GM12878 (cell line): ENCODE measurements around the gene EIF5. TPM values are rescaled to one million over a fixed set of nuclear protein-coding genes. Genes with fewer than 3 reads are reported as not detected.

Source experiments
- ATAC-seq: fragments of 200-7000 bp; cut with Tn5 transposase; 3 replicates; pipeline ENCODE4 v1.9.1; 2020; ENCODE audit warnings: mild to moderate bottlenecking, moderate library complexity
- BruUV-seq: library from RNA; stranded (reverse); fragments of 400-500 nt; replicated peaks from 2 replicates; lab custom pipeline; 2021; lab: Mats Ljungman, UMichigan
- CTCF ChIA-PET: fragments of 300-600 bp; sonication (Branson Sonifier 250); formaldehyde crosslinking; extraction: SDS; loops from one replicate; lab custom pipeline; 2021; ENCODE audit warnings: inconsistent platforms; lab: Yijun Ruan, JAX
- POLR2A ChIA-PET: fragments of 350-600 bp; formaldehyde crosslinking; extraction: SDS; loops from one replicate; lab custom pipeline; 2021; ENCODE audit warnings: inconsistent platforms; lab: Charles Lee
- RAD21 ChIA-PET: fragments of 300-600 bp; sonication (Branson Sonifier 250); formaldehyde crosslinking; loops from one replicate; lab custom pipeline; 2023; ENCODE audit warnings: antibody characterized with exemption; ENCODE audit not compliant: unreplicated experiment; lab: Charles Lee
- SMC1A ChIA-PET: fragments of 300-600 bp; sonication (Branson Sonifier 250); formaldehyde crosslinking; loops from one replicate; lab custom pipeline; 2023; ENCODE audit not compliant: unreplicated experiment, uncharacterized antibody; lab: Charles Lee
- DNase-seq: peaks from one replicate; pipeline ENCODE4 v3.0.0-alpha.2; 2011; ENCODE audit warnings: low read depth, low spot score
- FAIRE-seq: peaks from 3 replicates; lab custom pipeline; 2011; peaks lifted over from hg19 to GRCh38; lab: Jason Lieb, UNC
- H2AFZ ChIP-seq: 2 replicates; pipeline ENCODE4 v1.6.0; 2011; ENCODE audit warnings: low read depth, low read length, control low read depth; ENCODE audit not compliant: control insufficient read depth
- H3K27ac ChIP-seq: 2 replicates; pipeline ENCODE4 v1.5.1; 2011; ENCODE audit warnings: control low read depth; ENCODE audit not compliant: control insufficient read depth, insufficient read depth
- H3K27me3 ChIP-seq, 2 experiments: replicated peaks in 1 of 2; 2 replicates each; pipeline versions ENCODE4 v1.6.0 to v1.6.1; 2011; ENCODE audit warnings: low read length in 1 of 2; ENCODE audit not compliant: control insufficient read depth in 2 of 2, insufficient read depth in 2 of 2
- H3K36me3 ChIP-seq, 2 experiments: 2 replicates each; pipeline ENCODE4 v1.5.1; 2011; ENCODE audit warnings: low read length in 1 of 2; ENCODE audit not compliant: control insufficient read depth in 2 of 2, insufficient read depth in 2 of 2
- H3K4me1 ChIP-seq: 2 replicates; pipeline ENCODE4 v1.6.1; 2011; ENCODE audit warnings: mild to moderate bottlenecking, low read length, moderate library complexity, mixed read lengths; ENCODE audit not compliant: control insufficient read depth, insufficient read depth
- H3K4me2 ChIP-seq: 2 replicates; pipeline ENCODE4 v1.6.0; 2011; ENCODE audit warnings: control low read depth; ENCODE audit not compliant: control insufficient read depth, insufficient read depth
- H3K4me3 ChIP-seq: fragments of 200-600 bp; sonication (generic); 2 replicates; pipeline ENCODE4 v1.5.1; 2016
- H3K79me2 ChIP-seq: 2 replicates; pipeline ENCODE4 v1.6.0; 2011; ENCODE audit warnings: low read length; ENCODE audit not compliant: control insufficient read depth, insufficient read depth
- H3K9ac ChIP-seq: 2 replicates; pipeline ENCODE4 v1.8.0; 2011; ENCODE audit warnings: low read length, control low read depth, mixed read lengths; ENCODE audit not compliant: control insufficient read depth, insufficient read depth
- H3K9me3 ChIP-seq: replicated peaks from 3 replicates; pipeline ENCODE4 v1.5.1; 2011; ENCODE audit warnings: mild to moderate bottlenecking, low read length; ENCODE audit not compliant: control insufficient read depth, insufficient read depth
- H4K20me1 ChIP-seq: 2 replicates; pipeline ENCODE4 v1.6.0; 2011; ENCODE audit not compliant: control insufficient read depth, insufficient read depth
- CBFB ChIP-seq: IDR thresholded peaks from 2 replicates; pipeline ENCODE4 v1.6.1; 2016; ENCODE audit warnings: antibody characterized with exemption, low read depth
- EGR1 ChIP-seq, 2 experiments: IDR thresholded peaks; 1 replicate in 1 of 2; 2 replicates in 1 of 2; pipeline ENCODE4 v1.6.1; 2011 to 2012; ENCODE audit warnings: low read depth in 2 of 2, low read length in 2 of 2, borderline replicate concordance in 1 of 2, mild to moderate bottlenecking in 1 of 2, moderate library complexity in 1 of 2
- POU2F2 ChIP-seq: IDR thresholded peaks from 3 replicates; pipeline ENCODE4 v1.6.1; 2011; ENCODE audit warnings: low read depth, mild to moderate bottlenecking, low read length, borderline replicate concordance
- SMAD1 ChIP-seq: fragments of 450-650 bp; IDR thresholded peaks from 2 replicates; pipeline ENCODE4 v1.6.1; 2018; ENCODE audit warnings: mild to moderate bottlenecking, low read depth; ENCODE audit not compliant: partially characterized antibody
- TCF3 ChIP-seq: IDR thresholded peaks from 2 replicates; pipeline ENCODE4 v1.6.1; 2012; ENCODE audit warnings: low read depth, mild to moderate bottlenecking, low read length, borderline replicate concordance; ENCODE audit not compliant: insufficient read depth
- ZNF274 ChIP-seq: IDR thresholded peaks from one replicate; pipeline ENCODE4 v1.8.0; 2011; ENCODE audit not compliant: insufficient read length, insufficient read depth
- WGBS: methylation state at CpG from one replicate; pipeline ENCODE4 v1.1.6; 2016; ENCODE audit warnings: low lambda C conversion rate; ENCODE audit not compliant: insufficient replicate concordance, insufficient coverage; ENCODE audit errors: missing lambda C conversion rate; 5-methylcytosine and 5-hydroxymethylcytosine counted together
- in situ Hi-C: fragments of 300-500 bp; cut with MboI; formaldehyde crosslinking; loops from 9 replicates; pipeline ENCODE4 v1.14.3; 2018; ENCODE audit warnings: mixed read lengths
- intact Hi-C: fragments of 100-400 bp; cut with micrococcal nuclease; formaldehyde crosslinking; loops from one replicate; pipeline ENCODE4 v1.14.2; 2022; ENCODE audit not compliant: unreplicated experiment
- polyA plus RNA-seq, 11 experiments: library from polyadenylated mRNA; depleted of rRNA in 4 of 11; unstranded in 6 of 11; stranded (reverse) in 5 of 11; fragments of >200 nt; fragmentation: Nextera tagmentation in 4 of 11; fragmentation: Illumina TruSeq in 1 of 11; extraction: Ambion mirVana in 4 of 11; extraction: Trizol in 1 of 11; gene quantifications; 1 replicate in 1 of 11; 2 replicates in 10 of 11; pipeline versions ENCODE4 v1.2.1 to v1.2.3, GENCODE V29; 2011 to 2016; ENCODE audit warnings: inconsistent platforms in 2 of 11, missing spikeins in 2 of 11, low read depth in 1 of 11
- total RNA-seq, 4 experiments: library from RNA; depleted of rRNA in 3 of 4; stranded (reverse); fragments of >200 nt in 3 of 4; fragmentation: Illumina TruSeq in 1 of 4; extraction: Trizol in 1 of 4; gene quantifications; 2 replicates each; pipeline versions ENCODE4 v1.2.1 to v1.2.3, GENCODE V29; 2013 to 2021
- TF ChIP-seq, protein P1 (sequence below): fragments of 150-350 bp; IDR thresholded peaks from 2 replicates; pipeline ENCODE4 v1.6.1; 2016; ENCODE audit warnings: low read depth, low read length
- TF ChIP-seq, protein P2 (sequence below): fragments of 450-650 bp; IDR thresholded peaks from 2 replicates; pipeline ENCODE4 v1.6.1; 2017; ENCODE audit warnings: borderline replicate concordance
- TF ChIP-seq, protein P3 (sequence below): IDR thresholded peaks from 2 replicates; pipeline ENCODE4 v1.6.1; 2012; ENCODE audit warnings: improper control_type of control experiment, low read depth, low read length; ENCODE audit not compliant: insufficient replicate concordance

EIF5 gene
- total and polyA plus RNA-seq, 10 of the 15 experiments (the other 5 are each of a cell fraction or from before 2014, with no cell fraction given) = 51.2 to 360 (median 115) TPM

DNA sequence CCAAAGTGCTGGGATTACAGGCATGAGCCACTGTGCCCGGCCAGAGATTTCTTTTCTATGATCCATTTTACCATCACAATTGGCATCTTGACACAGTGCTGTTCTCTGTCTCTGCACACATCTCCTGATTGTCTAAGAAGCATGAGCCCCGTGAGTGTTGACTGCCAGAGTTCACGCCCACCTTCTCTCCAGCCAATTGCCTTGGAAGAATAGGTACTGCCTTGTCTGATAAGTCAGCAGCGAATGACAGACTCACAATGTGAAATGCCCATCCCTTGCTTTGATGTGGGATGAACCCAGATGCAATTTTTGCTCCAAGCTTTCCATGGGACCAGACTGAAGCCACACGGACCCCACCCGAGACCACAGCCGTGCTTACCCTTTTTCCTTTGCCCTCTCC is 19.3 kb downstream of the EIF5 start (continued):
- TF ChIP-seq, protein P1, sequence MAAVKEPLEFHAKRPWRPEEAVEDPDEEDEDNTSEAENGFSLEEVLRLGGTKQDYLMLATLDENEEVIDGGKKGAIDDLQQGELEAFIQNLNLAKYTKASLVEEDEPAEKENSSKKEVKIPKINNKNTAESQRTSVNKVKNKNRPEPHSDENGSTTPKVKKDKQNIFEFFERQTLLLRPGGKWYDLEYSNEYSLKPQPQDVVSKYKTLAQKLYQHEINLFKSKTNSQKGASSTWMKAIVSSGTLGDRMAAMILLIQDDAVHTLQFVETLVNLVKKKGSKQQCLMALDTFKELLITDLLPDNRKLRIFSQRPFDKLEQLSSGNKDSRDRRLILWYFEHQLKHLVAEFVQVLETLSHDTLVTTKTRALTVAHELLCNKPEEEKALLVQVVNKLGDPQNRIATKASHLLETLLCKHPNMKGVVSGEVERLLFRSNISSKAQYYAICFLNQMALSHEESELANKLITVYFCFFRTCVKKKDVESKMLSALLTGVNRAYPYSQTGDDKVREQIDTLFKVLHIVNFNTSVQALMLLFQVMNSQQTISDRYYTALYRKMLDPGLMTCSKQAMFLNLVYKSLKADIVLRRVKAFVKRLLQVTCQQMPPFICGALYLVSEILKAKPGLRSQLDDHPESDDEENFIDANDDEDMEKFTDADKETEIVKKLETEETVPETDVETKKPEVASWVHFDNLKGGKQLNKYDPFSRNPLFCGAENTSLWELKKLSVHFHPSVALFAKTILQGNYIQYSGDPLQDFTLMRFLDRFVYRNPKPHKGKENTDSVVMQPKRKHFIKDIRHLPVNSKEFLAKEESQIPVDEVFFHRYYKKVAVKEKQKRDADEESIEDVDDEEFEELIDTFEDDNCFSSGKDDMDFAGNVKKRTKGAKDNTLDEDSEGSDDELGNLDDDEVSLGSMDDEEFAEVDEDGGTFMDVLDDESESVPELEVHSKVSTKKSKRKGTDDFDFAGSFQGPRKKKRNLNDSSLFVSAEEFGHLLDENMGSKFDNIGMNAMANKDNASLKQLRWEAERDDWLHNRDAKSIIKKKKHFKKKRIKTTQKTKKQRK = no peak
- TF ChIP-seq CBFB (no peak), POU2F2 (no peak)
- TF ChIP-seq, protein P2, sequence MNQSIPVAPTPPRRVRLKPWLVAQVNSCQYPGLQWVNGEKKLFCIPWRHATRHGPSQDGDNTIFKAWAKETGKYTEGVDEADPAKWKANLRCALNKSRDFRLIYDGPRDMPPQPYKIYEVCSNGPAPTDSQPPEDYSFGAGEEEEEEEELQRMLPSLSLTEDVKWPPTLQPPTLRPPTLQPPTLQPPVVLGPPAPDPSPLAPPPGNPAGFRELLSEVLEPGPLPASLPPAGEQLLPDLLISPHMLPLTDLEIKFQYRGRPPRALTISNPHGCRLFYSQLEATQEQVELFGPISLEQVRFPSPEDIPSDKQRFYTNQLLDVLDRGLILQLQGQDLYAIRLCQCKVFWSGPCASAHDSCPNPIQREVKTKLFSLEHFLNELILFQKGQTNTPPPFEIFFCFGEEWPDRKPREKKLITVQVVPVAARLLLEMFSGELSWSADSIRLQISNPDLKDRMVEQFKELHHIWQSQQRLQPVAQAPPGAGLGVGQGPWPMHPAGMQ = no peak

DNA sequence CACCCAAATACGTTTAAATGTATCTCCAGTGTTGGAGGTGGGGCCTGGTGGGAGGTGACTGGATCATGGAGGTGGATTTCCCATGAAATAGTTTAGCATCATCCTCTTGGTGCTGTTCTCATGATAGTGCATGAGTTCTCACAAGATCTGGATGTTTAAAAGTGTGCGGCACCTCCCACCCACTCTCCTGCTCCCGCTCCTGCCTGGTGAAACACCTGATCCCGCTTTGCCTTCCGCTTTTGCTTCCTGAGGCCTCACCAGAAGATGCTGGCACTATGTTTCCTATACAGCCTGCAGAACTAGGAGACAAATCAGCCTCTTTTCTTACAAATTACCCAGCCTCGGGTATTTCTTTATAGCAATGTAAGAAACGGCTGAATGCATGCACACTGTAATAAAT is 20.1 kb downstream of the EIF5 start:
- Histone ChIP-seq H3K9ac (no peak overlapping the region), H3K4me2 (no peak overlapping the region), H3K79me2 (no peaks in the 10 kb centered on the region), H4K20me1 (no peaks in the 10 kb centered on the region), H3K9me3 (no peaks in the 10 kb centered on the region), H3K27ac (no peak overlapping the region), H3K4me1 (no peaks in the 10 kb centered on the region), H2AFZ (no peak overlapping the region), H3K27me3 (no peaks in the 10 kb centered on the region), H3K4me3 (no peak overlapping the region), H3K36me3 (no peaks in the 10 kb centered on the region)
- 46% methylated on average over 7 of the region's 7 CpGs for WGBS
- POLR2A ChIA-PET = no interaction called here
- in situ Hi-C loops = no loop called here
- CTCF ChIA-PET = interaction anchor here (0.7 to 1.8 kb wide), 7 partner anchors 10 to 224 kb away, joined by 3 to 5 read pairs (median 3); no protein-coding TSS in a partner anchor
- RAD21 ChIA-PET = no interaction called here
- no peak for DNase-seq
- FAIRE-seq = no peak
- intact Hi-C loops = no loop called here
- SMC1A ChIA-PET = no interaction called here
- ATAC-seq = no peak
- no TSS peak for BruUV-seq
- TF ChIP-seq SMAD1 (no peak), EGR1 (IDR thresholded peaks at IDR 0.05; ENCODE audit: borderline replicate concordance in 1 of 2, low read depth in 2 of 2, low read length in 2 of 2) (no peak), ZNF274 (no peak), TCF3 (no peak)
- TF ChIP-seq, protein P3, sequence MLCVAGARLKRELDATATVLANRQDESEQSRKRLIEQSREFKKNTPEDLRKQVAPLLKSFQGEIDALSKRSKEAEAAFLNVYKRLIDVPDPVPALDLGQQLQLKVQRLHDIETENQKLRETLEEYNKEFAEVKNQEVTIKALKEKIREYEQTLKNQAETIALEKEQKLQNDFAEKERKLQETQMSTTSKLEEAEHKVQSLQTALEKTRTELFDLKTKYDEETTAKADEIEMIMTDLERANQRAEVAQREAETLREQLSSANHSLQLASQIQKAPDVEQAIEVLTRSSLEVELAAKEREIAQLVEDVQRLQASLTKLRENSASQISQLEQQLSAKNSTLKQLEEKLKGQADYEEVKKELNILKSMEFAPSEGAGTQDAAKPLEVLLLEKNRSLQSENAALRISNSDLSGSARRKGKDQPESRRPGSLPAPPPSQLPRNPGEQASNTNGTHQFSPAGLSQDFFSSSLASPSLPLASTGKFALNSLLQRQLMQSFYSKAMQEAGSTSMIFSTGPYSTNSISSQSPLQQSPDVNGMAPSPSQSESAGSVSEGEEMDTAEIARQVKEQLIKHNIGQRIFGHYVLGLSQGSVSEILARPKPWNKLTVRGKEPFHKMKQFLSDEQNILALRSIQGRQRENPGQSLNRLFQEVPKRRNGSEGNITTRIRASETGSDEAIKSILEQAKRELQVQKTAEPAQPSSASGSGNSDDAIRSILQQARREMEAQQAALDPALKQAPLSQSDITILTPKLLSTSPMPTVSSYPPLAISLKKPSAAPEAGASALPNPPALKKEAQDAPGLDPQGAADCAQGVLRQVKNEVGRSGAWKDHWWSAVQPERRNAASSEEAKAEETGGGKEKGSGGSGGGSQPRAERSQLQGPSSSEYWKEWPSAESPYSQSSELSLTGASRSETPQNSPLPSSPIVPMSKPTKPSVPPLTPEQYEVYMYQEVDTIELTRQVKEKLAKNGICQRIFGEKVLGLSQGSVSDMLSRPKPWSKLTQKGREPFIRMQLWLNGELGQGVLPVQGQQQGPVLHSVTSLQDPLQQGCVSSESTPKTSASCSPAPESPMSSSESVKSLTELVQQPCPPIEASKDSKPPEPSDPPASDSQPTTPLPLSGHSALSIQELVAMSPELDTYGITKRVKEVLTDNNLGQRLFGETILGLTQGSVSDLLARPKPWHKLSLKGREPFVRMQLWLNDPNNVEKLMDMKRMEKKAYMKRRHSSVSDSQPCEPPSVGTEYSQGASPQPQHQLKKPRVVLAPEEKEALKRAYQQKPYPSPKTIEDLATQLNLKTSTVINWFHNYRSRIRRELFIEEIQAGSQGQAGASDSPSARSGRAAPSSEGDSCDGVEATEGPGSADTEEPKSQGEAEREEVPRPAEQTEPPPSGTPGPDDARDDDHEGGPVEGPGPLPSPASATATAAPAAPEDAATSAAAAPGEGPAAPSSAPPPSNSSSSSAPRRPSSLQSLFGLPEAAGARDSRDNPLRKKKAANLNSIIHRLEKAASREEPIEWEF = no peak
